HG02678 (cell line): ENCODE measurements around the gene PRICKLE4.
A peak's percentile ranks its signal among the peaks of the same experiment; 100 is the strongest.

Experiments used
- ATAC-seq: cut with Tn5 transposase; IDR thresholded peaks from one replicate; pipeline ENCODE4 v1.9.1; 2021; ENCODE audit warnings: mild to moderate bottlenecking, moderate library complexity; ENCODE audit not compliant: unreplicated experiment

PRICKLE4 gene, protein sequence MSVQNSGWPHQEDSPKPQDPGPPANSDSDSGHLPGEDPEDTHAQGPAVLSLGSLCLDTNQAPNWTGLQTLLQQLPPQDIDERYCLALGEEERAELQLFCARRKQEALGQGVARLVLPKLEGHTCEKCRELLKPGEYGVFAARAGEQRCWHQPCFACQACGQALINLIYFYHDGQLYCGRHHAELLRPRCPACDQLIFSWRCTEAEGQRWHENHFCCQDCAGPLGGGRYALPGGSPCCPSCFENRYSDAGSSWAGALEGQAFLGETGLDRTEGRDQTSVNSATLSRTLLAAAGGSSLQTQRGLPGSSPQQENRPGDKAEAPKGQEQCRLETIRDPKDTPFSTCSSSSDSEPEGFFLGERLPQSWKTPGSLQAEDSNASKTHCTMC

DNA sequence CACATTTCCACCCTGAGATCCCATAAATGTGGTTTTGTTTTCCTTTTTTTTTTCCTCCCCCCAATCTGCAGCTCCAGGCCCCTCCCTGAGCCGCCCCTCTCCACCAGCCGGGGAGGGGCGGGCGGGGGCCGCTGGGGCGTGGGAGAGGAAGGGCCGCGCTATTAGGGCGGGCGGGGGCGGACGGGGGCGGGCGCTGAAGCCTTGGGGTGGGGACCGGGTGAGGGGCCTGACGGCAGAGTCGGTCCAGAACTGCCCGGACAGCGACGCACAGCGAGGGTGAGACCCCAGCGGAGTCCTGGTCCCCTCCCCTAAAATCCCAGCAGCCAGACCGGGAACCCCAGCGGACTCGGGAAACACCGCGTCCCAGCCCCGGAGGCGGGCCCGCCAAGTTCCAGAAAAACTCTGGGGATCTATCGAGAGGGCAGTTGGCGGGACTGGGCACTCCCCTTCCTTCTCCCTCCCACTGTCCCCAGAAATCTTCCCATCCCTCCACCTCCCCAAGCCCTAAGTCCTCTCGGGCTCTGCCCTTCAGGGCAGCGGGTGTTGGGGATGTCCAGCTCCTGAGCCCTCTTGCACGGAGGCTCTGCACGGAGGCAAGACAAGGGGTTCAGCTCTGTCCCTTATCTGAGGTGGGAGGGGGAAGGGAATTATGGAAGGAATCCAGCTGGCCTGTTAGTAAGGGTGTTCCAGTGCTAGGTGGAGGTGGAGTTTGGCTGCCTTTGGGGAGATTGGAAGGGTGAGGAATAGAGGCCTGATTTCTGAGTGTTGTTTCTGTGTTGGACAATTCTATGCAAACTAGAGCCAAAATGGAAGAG, at the start of gene PRICKLE4:
PRICKLE4 (plus strand) TSS at position 232 of the 815 bp plus-strand sequence. CDS start 2,692 bp downstream, outside the sequence.
- no peak for ATAC-seq

DNA sequence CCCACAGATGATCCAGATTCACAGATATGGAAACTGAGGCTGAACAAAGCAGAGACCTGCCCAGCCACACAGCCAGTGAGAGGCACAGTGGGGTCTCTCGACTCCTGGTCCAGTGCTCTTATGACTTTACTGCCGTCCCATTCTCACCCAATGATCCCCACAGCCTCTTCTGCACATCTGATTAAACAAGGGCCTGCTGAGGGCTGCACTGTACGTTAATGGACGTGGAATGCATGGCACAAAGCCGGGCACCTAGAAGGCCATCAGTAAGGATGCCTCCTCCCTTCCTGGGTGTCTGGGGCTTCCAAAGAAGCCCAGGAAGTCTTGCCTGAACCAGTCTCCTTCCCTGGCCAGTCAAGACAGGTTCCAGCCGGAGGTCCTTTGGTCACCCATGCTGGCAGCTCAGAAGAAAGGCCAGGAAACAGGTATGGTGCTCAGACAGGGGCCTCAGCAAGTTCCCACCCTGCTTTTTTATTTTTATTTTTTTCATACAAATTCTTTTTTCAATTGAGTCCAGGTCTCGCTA, 49.0 kb upstream of the PRICKLE4 start:
- ATAC-seq = no peak

DNA sequence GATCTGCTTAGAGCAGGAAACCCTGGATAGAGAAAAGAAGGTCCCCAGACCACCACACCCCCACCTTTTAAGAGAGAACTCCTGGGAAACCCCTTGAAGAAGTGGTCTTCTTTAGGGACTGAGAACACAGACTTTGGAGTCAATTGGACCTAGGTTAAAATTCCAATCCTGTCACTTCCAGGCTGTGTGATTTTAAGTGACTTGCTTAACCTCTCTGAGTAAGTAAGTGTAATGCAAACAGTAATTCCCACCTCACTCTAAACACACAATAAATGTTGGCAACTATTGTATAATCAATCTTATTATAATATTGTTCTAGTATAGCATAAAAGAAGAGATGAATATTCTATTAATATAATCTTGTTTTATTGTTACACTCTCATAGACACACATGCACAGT, 48.4 kb upstream of the PRICKLE4 start:
- no peak for ATAC-seq

DNA sequence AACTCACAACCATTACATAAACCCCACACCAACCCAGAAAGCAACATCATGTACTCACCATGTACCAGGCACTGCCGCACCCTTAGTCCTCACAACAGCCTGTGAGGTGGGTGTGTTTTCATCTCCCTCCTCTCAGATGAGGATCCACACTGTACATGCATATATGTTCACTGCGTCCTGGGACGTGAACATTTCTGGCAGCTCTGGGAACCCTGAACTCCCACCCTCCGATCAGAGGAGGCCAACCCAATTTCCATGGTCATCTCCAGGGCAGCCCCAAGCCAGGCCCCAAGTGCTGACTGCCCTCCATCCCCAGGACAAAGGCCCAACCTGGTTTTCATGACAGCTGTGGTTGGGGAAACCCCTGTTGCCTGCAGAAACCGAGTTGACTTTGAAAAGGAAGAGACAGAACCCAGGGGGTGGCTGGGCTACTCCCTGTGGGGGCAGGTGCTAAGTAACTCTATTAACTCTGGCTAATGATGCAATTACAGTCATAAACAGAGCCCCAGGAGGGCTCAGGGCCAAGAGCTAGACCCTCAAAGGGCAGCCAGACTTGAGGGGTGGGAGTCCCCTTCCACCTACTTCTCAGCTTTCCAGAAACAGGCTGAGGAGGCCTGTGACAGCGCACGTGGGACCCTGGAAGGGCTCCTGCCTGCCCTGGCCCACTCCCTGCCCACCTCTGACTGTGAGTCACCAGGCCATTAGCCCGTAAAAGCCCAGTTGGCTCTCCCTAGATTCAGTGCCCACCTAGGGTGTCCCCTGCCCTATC, 47.8 kb upstream of the PRICKLE4 start:
- ATAC-seq = peak; percentile 37

DNA sequence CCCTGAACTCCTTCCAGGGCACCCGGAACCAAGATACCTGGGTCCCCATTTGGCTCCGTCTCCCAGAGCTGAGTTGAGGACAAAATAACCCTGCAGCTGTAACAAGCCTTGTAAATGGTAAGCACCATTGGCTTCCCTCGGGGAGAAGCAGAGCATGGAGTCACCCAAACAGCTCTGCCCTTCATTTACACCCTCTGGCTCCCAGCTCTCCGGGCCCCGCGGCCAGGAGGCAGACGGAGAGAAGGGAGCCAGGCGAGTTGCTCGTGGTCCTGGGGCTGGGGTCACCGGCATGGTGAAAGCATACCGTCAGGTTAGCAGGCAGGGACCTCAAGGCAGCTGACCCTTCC, 47.2 kb upstream of the PRICKLE4 start:
- no peak for ATAC-seq

DNA sequence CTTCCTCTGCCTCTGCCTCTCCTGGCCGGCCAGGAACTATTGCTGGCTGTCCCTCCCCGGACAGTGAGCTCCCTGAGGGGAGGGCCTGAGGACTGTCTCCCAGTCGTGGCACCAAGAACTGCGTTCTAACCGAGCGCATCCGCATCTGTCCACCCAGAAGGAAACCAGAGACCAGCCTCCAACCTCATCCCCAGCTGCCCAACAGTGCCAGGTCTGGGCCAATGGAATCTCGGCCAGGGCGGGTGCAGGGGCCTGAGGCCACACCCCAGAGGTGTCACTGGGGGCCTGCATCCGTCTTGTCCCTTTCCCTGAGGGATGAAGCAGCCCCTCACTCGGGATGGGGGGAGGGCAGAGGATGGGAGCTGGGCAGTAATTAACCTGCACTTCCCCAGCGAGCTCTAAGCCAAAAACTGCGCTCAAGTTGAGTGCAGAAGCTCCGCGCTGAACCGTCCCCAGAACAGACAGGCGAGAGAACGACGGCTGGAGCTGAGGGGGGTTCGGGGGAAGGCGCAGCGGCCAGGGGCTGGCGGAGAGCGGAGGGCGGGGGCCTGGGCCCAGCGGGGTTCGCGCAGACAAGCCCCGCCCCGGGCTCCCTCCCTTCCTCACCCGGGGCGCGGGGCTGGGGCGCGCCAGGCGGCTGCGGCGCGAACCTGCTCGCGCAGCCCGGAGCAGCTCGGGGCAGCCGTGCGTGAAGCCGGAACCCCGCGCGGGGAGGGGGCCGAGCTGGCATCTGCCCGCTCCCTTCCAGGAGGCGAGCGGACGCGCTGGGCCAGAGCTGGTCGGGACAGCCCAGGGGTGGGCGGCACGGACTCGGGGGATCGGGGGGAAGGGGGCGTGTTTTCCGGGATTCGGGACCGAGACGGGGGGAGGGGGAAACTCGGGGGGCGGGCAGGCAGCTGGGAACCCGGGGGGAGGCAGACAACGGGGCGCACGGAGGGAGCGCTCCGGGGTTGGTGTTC, 46.6 kb upstream of the PRICKLE4 start:
- ATAC-seq = peak; percentile 52

DNA sequence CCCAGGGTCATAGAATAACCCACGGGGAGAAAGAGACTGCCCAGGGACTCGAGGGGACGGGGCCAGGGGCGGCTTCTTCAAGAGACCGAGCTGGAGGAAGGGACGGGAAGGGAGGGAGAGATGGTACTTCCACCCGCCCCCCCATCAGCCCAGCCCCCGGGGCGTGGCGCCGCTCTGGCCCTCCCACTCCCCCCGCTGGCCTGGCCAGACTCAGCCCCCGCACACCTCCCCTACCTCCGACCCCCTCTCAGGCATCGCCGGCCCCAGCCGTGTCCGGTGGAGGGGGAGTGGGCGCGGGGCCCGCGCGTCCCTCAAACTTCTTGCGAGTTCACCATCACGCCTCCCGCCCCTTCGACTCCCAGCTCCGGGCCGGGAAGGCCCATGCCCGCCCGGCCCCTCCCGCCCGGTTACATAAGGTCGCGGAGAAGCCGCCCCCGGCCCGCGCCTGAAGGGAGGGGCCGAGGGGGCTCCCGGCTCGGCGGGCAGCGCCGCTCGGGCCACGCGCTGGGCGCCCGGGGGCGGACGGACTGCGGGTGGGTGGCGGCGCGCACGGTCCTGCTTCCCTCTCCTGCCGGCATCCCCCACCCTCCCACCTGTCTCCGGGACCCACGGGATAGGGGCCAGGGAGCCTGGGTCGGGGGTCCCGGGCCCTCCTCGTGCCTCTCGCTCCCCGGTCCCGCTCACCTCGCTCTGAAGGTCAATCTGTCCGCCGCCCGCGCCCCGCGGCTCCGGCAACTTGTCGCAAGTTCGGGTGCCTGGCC, 45.7 kb upstream of the PRICKLE4 start:
- ATAC-seq = peak; percentile 26

DNA sequence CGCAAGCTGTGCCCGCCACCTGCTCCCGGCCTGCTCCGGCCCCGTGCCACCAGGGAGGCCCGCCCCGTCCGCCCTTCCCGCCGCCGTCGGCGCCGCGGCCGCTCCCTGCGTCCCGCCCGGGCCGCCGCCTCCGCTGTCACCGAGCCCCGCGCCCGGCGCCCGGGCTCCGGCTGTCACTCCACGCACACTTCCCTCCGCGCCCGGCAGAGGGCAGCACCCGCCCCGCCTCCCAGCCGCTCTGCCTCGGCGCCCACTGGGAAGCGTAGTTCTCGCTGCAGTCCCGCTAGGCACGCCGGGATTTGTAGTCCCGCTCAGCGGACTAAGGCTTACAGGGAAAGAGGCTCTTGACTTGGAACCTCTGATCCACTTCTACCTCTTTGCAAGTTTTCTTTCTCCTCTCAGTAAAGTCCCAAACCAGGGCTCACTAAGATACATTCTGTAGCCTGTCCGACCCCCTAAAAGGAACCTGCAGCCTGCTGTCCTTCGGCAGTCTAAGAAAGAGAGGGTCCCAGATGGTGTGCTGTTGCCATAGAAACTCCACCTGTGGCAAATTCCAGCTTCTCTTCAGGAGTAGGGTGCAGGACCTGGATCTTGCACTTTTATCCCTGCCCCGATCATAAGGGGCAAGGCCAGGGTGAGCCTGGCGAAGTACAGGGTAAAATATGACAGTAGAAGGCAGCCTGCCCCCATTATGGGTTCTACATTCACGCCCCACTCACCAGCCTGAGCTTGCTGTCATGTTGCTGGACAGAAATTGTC, 45.0 kb upstream of the PRICKLE4 start, which contains the start of gene TFEB:
TFEB (minus strand) TSS at position 182 of the 759 bp plus-strand sequence. CDS start 44,395 bp downstream, outside the sequence.
- peak; percentile 51 for ATAC-seq

DNA sequence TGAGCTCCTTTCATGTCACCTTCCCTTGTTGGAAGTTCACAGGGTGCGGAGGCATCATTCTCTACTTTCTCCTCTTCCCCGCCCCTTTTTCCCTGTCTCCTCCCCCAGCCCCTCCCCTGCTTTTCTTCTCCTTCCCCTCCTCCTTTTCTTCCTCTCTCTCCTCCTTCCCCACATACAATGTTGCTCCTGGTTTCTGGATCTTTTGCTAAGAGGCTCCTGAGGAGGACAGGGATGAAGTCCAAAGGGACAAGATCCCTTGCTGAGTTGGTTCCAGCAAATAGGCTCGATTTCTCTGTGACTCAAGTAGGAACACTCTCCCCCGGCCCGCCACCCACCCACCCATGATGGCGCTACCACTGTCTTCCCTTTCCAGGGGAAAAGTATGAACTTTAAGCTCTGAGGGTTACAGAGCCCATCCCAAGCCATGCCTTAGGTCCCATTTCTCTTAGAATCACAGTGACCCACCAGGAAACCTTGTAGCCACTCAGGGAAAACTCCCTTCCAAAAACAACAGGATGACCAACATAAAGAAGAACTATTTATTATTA, 44.3 kb upstream of the PRICKLE4 start:
- no peak for ATAC-seq

DNA sequence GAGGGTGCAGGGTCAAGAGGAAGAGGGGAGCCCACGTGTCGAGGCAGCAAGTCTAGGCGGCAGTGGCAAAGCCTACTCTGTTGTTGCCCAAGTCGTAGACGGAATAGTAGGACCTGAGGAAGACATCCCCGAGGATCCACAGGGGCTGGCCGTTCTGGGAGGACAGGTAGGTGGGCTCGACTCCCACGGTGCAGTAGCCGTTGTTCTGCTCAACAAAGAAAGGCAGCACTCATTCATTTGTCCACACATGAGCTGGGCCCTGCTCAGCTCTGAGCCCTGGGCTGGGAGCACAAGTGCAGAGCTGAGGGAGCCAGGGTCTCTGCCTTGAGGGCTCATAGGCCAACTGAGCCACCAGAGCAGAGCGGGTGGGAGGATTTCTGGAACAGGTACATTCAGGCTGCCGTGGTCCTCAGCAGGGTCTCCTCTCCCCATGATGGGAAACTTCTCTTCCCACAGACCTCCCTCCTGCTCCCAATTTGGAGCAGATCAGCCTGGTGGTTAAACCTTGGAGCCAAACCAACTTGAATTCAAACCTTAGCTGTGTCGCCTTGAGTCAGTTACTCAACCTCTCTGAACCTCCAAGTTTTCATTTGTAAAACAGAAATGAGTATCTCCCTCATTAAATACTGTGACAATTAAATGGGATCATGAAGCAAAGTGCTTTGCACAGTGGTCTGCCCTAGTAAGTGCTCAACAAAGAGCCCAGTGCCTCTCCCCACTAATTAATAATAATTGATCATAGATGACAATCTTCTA, 43.6 kb upstream of the PRICKLE4 start:
- no peak for ATAC-seq

DNA sequence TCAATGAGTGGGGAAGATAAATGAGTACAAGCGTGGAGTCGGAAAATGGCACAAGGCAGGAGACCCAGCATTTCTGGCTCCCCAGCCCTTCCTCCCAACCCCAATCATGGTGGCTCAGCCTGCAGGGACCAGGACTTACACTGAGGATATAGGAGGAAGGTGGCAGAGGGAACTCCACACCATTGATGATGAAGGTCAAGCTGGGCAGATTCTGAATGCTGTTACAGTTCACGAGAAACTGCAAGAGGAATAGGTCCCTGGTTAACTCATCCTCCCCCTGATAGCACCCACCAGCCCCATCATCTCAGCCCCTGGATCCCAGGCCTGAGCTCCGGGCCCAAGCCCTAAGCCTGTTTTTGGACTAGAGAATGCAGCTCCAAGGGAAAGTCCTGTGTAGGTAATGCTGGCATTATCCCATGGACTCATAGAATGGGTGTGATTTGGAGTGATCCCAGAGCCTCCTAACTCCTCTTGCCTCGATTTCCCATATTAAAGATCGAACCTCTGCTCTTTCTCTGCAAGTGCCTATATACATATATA, 42.9 kb upstream of the PRICKLE4 start:
- ATAC-seq = no peak

DNA sequence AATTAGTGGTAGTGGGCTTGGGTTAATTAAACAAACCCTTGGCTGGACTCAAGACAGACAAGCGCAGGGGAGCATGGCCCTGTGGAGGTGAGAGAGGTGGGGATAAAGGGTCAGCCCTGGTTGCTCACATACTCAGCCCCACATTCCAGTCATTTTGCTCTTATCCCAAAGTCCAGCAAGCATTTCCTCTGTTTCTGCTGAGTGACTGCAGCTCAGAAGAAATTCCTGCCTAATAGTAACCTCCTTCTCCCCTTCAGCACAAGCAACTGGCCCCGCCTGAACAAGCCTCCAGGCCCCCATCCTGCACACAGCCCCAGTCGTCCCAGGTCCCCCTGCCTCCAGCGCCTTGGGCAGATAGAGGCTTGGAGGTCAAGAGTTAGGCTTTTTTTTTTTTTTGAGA, 41.5 kb upstream of the PRICKLE4 start:
- ATAC-seq = no peak

DNA sequence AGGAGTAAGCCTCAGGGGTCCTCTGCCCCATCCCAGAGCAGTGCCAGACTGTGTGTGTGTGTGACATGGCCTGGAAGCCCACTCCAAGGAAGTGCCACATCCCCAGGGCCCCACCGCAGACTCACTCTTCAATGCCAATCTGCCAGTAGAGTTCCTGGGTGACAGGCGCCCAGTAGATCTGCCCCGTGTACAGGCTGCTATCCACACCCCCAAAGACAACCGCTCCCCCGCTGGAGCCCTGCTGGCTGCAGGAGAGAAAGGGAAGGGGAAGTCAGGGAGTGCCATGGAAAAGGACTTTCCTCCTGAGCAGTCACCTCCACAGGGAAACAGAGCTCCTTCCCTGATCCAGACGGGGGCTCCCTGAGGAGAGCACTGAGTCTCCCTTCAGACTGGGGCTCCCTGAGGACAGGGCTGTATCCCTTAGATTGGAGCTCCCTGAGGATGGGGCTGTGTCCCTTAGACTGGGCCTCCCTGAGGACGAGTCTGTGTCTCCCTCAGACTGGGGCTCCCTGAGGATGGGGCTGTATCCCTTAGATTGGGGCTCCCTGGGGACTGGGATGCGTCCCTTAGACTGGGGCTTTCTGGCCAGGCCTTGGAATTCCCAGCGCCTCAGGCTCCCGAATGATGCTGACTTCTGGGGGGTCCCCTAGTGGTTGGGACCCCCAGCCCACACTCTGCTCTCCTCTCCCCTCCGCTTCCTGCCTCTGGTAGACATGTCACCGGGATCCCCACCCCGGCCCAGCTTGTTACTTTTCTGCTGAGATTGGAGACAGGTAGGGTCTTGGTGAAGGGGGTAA, 40.0 kb upstream of the PRICKLE4 start:
- ATAC-seq = no peak

DNA sequence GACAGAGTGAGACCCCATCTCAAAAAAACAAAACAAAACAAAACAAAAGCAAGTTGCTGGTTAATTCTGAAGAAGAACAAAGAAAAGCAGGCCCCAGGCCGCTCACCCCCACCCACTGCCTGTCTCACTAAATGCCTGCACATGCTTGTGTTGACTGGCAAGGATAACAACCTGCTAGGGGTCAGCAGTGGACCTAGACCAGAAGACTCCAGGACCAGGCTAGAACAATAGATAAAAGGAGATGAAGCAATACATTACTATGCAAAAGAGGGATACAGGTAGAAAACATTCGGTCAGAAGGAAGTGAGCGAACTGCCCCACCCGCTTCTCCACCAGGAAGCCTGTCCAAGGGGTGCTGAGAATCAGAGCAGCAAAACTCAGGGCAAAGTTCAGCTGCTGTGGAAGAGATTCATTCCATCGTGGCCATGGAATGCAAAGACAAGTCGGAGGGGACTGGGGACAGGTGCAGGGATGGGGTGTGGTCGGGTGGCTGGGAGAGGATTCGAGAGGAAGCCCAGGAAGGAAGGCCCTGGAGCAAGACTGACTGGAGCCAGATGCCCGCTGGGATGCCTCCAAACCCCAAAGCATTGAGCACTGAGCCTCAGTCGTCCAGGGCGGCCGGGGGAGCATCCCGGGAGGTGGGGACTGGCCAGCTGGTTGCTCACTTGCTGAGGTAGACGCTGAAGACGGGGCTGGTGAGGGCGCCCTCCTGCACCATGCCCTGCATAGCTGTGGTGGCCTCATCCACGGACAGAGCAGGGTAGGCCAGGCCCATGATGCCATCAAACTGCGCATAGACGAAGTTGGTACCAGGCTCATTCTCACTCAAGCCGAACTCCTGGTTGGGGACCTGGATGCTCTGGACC, 38.7 kb upstream of the PRICKLE4 start:
- no peak for ATAC-seq
